Measurements from ENCODE around the gene DNAJC18.

The DNAJC18 gene

GRCh38 chr5:139369181-139369580, 70.1 kb downstream of the DNAJC18 start:
- DNase-seq (ENCODE audit: low spot score) = no peak
- in situ Hi-C loops (cut with MboI; ENCODE audit: low pct_unique_long_range_greater_than_20kb, low sequenced_read_pairs, unreplicated experiment) = no loop called here

GRCh38 chr5:139368613-139369012, 70.7 kb downstream of the DNAJC18 start:
- in situ Hi-C loops (cut with MboI; ENCODE audit: low pct_unique_long_range_greater_than_20kb, low sequenced_read_pairs, unreplicated experiment) = no loop called here
- peak; percentile 37 for TF ChIP-seq CTCF (IDR thresholded peaks at IDR 0.05; ENCODE audit: extremely low read depth, insufficient read depth, missing control alignments)
- DNase-seq (ENCODE audit: low spot score) = no peak

More at GRCh38 chr5:139369181-139369580, 70.1 kb downstream of the DNAJC18 start:
- no peak for TF ChIP-seq CTCF (IDR thresholded peaks at IDR 0.05; ENCODE audit: extremely low read depth, insufficient read depth, missing control alignments)

- in situ Hi-C loops (cut with MboI; ENCODE audit: low pct_unique_long_range_greater_than_20kb, low sequenced_read_pairs, unreplicated experiment) = no loop called here
- no peak for TF ChIP-seq CTCF (IDR thresholded peaks at IDR 0.05; ENCODE audit: extremely low read depth, insufficient read depth, missing control alignments)
- no peak for DNase-seq (ENCODE audit: low spot score)
Observed at GRCh38 chr5:139364466-139364865, 74.9 kb downstream of the DNAJC18 start.

GRCh38 chr5:139363937-139364336, 75.4 kb downstream of the DNAJC18 start:
- no peak for DNase-seq (ENCODE audit: low spot score)
- in situ Hi-C loops (cut with MboI; ENCODE audit: low pct_unique_long_range_greater_than_20kb, low sequenced_read_pairs, unreplicated experiment) = no loop called here
- TF ChIP-seq CTCF (IDR thresholded peaks at IDR 0.05; ENCODE audit: extremely low read depth, insufficient read depth, missing control alignments) = no peak

GRCh38 chr5:139361835-139362429, 77.4 kb downstream of the DNAJC18 start:
- in situ Hi-C loops (cut with MboI; ENCODE audit: low pct_unique_long_range_greater_than_20kb, low sequenced_read_pairs, unreplicated experiment) = no loop called here

GRCh38 chr5:139360384-139360783, 78.9 kb downstream of the DNAJC18 start:
- no peak for TF ChIP-seq CTCF (IDR thresholded peaks at IDR 0.05; ENCODE audit: extremely low read depth, insufficient read depth, missing control alignments)
- DNase-seq (ENCODE audit: low spot score) = no peak
- in situ Hi-C loops (cut with MboI; ENCODE audit: low pct_unique_long_range_greater_than_20kb, low sequenced_read_pairs, unreplicated experiment) = no loop called here

More at GRCh38 chr5:139361835-139362429, 77.4 kb downstream of the DNAJC18 start:
- no peak for DNase-seq (ENCODE audit: low spot score)
- TF ChIP-seq CTCF (IDR thresholded peaks at IDR 0.05; ENCODE audit: extremely low read depth, insufficient read depth, missing control alignments) = no peak
